ENCODE measurements around the gene CCDC40. TPM values are rescaled to one million over a fixed set of nuclear protein-coding genes. Genes with fewer than 3 reads are reported as not detected.

CCDC40 gene
- total RNA-seq, 2 experiments from 2014 or later: not detected

GRCh38 chr17:80130992-80131391, 94.5 kb downstream of the CCDC40 start:
- no peak overlapping the region for H2AFZ ChIP-seq (ENCODE audit: low read length)
- no peak overlapping the region for H3K4me2 ChIP-seq (ENCODE audit: low read length)
- no peaks in the 10 kb centered on the region for H3K9me3 ChIP-seq (ENCODE audit: low read length)
- no peaks in the 10 kb centered on the region for H3K9me2 ChIP-seq (ENCODE audit: insufficient read depth, low read length)
- ChIA-PET CTCF (ENCODE audit: unreplicated experiment) (no interaction called here), POLR2A (no interaction called here)
- no peak overlapping the region for H3K4me3 ChIP-seq (ENCODE audit: low read depth, low read length, poor library complexity, severe bottlenecking)
- intact Hi-C loops (cut with micrococcal nuclease; ENCODE audit: unreplicated experiment): no loop called here
- TF ChIP-seq EZH2phosphoT487 (IDR thresholded peaks at IDR 0.05; ENCODE audit: borderline replicate concordance, low read depth, low read length): no peak
- no peak for TF ChIP-seq CTCF (conservative IDR thresholded peaks at IDR 0.05; ENCODE audit: low read length)
- peaks cover 5% of the 10 kb centered on the region; the same call in 1 of the 2 replicates for H4K20me1 ChIP-seq (ENCODE audit: insufficient read depth, low read length)
- no peak for DNase-seq (ENCODE audit: low spot score)
- peaks cover 40% of the 10 kb centered on the region for H3K36me3 ChIP-seq (ENCODE audit: insufficient read depth, low read length)
- no peak overlapping the region for H3K27ac ChIP-seq (ENCODE audit: low read depth, low read length, poor library complexity, severe bottlenecking)
- H3K4me1 ChIP-seq (ENCODE audit: insufficient read depth, low read length, poor library complexity, severe bottlenecking): no peaks in the 10 kb centered on the region
- no peaks in the 10 kb centered on the region for H3K79me2 ChIP-seq (ENCODE audit: insufficient read depth, low read depth, low read length)
- no TSS peak for BruUV-seq (replicated peaks)

GRCh38 chr17:80132906-80133625, 96.6 kb downstream of the CCDC40 start:
- CTCF ChIA-PET (ENCODE audit: unreplicated experiment): no interaction called here

More at GRCh38 chr17:80132906-80133625, 96.6 kb downstream of the CCDC40 start:
- H3K27ac ChIP-seq (ENCODE audit: low read depth, low read length, poor library complexity, severe bottlenecking): no peak overlapping the region
- H3K9me2 ChIP-seq (ENCODE audit: insufficient read depth, low read length): no peaks in the 10 kb centered on the region
- no peaks in the 10 kb centered on the region for H3K79me2 ChIP-seq (ENCODE audit: insufficient read depth, low read depth, low read length)
- H4K20me1 ChIP-seq (ENCODE audit: insufficient read depth, low read length): peaks cover 5% of the 10 kb centered on the region; the same call in 1 of the 2 replicates
- H3K36me3 ChIP-seq (ENCODE audit: insufficient read depth, low read length): peaks cover 60% of the 10 kb centered on the region
- TF ChIP-seq CTCF (conservative IDR thresholded peaks at IDR 0.05; ENCODE audit: low read length) (no peak), EZH2phosphoT487 (IDR thresholded peaks at IDR 0.05; ENCODE audit: borderline replicate concordance, low read depth, low read length) (no peak)
- intact Hi-C loops (cut with micrococcal nuclease; ENCODE audit: unreplicated experiment): no loop called here
- H3K9me3 ChIP-seq (ENCODE audit: low read length): no peaks in the 10 kb centered on the region
- no peaks in the 10 kb centered on the region for H3K4me1 ChIP-seq (ENCODE audit: insufficient read depth, low read length, poor library complexity, severe bottlenecking)
- BruUV-seq (replicated peaks): no TSS peak
- no peak for DNase-seq (ENCODE audit: low spot score)
- no peak overlapping the region for H3K4me2 ChIP-seq (ENCODE audit: low read length)
- POLR2A ChIA-PET: interaction anchor here (1.0 to 1.9 kb wide), 2 partner anchors 9 kb away, joined by 3 to 5 read pairs; no protein-coding TSS in a partner anchor
- no peak overlapping the region for H2AFZ ChIP-seq (ENCODE audit: low read length)
- H3K4me3 ChIP-seq (ENCODE audit: low read depth, low read length, poor library complexity, severe bottlenecking): no peak overlapping the region
